GM21447 (cell line): ENCODE results near the gene PLCXD1.
"Not testable (repeated sequence)": the region's sequence is repeated elsewhere in the genome, so short reads cannot be mapped to it uniquely, and the experiment has no call there.

Experiments
- ATAC-seq: cut with Tn5 transposase; IDR thresholded peaks from one replicate; pipeline ENCODE4 v1.9.1; 2021; ENCODE audit not compliant: unreplicated experiment

Gene PLCXD1

DNA sequence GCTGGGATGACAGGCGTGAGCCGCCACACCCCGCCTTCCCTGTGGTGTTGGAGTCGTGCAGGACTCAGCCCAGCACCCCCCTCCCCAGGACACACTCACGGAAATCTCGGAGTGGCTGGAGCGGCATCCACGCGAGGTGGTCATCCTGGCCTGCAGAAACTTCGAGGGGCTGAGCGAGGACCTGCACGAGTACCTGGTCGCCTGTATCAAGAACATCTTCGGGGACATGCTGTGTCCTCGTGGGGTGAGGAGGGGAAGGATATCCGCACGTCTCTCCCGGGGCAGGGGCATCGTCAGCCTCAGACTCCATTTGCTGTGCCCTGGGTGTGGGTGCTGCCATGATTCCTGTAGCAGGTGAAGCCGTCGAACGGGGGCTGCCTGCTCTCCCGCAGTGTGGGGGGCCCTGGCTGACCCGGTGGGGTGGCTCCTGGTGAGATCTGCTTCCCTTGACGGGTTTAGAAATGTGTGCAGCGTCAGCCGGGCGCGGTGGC is 10.3 kb downstream of the PLCXD1 start:
- no peak for ATAC-seq

DNA sequence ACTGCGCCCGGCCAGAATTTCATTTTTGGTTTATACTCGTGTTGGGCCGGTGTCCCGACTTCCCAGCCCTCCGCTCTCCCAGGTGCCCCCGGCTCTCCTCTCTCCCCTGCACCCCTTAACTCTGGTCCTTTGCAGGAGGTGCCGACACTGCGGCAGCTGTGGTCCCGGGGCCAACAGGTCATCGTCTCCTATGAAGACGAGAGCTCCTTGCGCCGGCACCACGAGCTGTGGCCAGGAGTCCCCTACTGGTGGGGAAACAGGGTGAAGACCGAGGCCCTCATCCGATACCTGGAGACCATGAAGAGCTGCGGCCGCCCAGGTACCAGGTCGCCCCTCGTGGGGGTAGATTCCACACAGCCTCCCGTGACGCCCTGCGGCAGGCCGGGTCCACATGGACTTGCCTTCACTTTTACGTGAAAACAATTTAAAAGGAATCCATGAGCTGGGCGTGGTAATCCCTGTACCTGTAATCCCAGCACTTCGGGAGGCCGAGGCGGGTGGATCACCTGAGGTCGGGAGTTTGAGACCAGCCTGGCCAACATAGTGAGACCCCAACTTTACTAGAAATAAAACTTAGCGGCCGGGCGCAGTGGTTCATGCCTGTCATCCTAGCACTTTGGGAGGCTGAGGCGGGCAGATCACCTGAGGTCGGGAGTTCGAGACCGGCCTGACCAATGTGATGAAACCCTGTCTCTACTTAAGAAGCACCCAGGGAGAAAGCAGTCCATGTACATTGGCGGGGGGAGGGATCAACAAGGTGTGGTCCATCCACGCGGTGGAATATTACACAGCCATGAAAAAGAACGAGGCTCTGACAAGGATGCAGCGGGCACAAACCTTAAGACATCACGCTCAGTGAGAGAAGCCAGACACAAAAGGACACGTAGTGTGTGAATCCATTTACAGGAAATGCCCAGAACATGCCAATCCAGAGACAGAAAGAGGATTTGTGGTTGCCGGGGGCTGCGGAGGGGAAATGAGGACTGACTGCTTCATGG is 12.0 kb downstream of the PLCXD1 start:
- ATAC-seq = no peak

DNA sequence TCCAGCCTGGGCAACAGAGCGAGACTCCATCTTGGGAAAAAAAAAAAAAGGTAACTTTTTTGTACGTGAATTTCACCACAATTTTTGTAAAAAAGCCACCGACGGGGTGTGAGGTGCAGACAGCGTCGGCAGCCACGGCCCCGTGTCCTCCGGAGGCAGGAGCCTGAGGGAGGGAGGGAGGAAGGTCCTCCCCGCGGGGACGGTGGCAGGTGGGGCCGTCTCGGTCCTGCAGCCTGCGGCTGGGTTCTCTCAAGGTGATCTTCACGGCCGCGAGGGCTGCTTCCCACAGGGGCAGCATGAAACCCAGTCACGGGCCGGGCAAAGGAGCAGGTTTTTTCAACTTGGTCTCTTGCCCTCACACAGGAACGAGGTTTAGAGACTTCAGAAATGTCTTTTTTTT is 14.0 kb downstream of the PLCXD1 start:
- ATAC-seq = no peak

DNA sequence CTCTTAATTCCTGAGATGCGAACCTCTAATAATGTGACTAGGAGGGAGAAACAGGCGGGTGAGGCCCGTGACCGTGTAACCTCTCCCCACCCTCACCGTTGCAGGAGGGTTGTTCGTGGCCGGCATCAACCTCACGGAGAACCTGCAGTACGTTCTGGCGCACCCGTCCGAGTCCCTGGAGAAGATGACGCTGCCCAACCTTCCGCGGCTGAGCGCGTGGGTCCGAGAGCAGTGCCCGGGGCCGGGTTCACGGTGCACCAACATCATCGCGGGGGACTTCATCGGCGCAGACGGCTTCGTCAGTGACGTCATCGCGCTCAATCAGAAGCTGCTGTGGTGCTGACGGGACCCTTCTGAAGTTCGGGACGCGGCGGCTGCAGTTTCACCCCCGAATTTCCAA is 17.8 kb downstream of the PLCXD1 start:
- no peak for ATAC-seq

DNA sequence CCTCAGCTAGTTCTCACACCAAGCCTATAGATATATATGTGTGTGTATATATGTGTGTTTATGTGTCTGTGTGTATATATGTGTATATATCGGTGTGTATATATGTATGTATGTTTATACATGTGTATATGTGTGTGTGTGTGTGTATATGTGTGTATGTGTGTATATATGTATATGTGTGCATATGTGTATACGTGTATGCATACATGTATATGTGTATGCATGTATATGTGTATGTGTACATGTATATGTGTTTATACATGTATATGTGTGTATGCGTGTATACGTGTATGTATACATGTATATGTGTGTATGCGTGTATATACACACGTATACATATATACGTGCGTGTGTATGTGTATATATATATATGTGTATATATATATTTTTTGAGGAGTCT is 19.2 kb downstream of the PLCXD1 start:
- ATAC-seq = no peak

DNA sequence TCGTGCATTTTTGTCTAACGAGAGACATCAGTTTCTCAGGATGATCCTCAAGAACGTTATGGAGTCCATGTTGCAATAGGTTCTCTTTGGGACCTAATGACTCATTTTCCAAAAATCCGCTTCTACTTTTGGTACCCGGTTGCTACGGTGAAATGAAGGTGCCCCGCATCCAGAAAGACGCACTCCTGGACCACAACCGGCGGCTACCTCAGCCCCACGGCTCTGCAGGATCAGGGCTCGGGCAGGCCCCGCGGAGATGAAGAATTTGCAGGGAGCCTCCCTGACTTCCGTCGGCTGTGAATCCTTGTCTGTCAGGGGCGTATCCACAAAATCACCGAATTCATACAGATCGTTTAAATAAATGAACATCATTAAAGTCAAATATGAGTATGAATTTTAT is 21.8 kb downstream of the PLCXD1 start:
- ATAC-seq = no peak

DNA sequence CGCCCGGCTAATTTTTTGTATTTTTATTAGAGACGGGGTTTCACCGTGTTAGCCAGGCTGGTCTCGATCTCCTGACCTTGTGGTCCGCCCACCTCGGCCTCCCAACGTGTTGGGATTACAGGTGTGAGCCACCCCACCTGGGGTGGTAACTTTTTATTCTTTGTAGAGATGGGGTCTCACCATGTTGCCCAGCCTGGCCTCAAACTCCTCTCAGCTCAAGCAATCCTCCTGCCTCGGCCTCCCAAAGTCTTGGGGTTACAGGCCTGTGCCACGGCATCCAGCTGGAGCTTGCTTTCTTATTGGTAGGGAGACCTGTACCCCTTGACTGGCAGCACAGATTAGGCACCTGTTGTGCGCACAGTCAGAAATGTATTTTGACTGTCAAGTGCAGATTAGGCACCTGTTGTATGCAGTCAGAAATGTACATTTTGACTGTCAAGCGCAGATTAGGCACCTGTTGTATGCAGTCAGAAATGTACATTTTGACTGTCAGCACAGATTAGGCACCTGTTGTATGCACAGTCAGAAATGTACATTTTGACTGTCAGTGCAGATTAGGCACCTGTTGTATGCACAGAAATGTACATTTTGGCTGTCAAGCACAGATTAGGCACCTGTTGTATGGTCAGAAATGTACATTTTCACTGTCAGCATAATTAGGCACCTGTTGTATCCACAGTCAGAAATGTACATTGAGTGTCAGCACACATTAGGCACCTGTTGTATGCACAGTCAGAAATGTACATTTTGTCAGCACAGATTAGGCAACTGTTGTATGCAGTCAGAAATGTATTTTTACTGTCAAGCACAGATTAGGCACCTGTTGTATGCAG is 24.8 kb downstream of the PLCXD1 start:
- ATAC-seq = not testable (repeated sequence)

DNA sequence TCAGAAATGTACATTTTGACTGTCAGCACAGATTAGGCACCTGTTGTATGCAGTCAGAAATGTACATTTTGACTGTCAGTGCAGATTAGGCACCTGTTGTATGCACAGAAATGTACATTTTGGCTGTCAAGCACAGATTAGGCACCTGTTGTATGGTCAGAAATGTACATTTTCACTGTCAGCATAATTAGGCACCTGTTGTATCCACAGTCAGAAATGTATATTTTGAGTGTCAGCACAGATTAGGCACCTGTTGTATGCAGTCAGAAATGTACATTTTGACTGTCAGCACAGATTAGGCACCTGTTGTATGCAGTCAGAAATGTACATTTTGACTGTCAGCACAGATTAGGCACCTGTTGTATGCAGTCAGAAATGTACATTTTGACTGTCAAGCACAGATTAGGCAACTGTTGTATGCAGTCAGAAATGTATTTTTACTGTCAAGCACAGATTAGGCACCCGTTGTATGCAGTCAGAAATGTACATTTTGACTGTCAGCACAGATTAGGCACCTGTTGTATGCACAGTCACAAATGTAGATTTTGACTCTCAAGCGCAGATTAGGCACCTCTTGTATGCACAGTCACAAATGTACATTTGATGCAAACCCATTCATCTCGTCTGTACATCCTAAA is 25.6 kb downstream of the PLCXD1 start:
- not testable (repeated sequence) for ATAC-seq

DNA sequence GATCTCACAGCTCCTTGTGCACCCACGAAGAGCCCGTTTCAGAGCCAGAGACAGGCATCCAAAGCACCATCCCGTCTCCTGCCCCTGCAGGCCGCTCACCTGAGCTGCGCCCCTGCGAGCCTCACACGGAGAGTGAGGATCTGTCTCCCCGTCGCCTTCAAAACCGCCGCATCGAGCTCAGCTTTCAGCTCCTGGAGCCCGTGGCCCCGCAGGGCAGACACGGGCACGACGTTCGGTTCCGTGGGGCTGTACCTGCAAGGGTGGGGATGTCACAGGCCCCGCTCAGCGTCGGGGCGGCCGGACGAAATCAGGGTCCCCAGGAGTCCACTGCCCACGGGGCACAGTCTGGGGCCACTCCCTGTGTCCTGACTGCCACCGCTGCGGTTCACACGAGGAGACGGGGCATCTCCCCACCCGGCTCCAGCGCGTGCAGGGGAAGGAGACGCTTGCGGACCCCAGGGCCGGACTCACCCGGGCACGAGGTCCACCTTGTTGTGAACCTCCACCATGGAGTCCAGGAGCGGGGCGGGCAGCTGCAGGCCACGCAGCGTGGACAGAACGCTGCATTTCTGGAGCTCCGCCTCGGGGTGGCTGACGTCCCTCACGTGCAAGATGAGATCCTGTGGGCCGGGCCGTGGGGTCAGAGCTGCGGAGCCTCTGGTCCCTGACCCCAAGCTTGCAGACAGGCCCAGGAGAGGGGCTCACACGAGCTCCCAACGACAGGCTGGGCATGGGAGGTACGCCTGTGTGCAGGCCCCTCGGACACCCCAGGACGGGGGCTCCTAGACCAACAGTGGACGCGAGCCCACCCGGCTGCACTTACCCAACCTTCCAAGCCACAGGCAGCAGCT is 26.3 kb downstream of the PLCXD1 start:
- no peak for ATAC-seq

DNA sequence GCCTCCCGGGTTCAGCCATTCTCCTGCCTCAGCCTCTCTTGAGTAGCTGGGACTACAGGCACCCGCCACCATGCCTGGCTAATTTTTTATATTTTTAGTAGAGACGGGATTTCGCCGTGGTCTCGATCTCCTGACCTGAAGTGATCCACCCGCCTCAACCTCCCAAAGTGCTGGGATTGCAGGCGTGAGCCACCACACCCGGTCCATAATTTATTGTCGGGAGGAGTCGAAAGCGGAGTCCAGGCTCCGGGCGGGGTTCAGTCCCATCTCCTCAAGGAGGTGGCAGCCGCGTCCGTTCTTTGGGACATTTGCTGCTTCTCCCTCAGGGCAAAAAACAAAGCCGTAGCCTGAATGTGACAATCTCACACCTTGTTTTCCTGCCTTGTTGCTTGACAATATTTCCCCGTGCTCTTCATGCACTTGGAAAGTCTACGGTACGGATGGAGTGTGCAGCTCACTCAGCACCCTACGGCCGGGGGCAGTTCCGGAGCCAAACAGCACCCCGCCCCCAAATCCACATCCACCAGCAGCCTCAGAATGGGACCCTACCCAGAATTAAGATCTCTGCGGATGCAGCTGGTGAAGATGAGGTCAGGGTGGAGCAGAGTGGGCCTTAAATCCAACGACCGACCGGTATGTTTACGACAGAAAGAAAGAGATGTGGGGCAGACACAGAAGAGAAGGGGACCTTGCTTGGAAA is 27.8 kb downstream of the PLCXD1 start:
- no peak for ATAC-seq

DNA sequence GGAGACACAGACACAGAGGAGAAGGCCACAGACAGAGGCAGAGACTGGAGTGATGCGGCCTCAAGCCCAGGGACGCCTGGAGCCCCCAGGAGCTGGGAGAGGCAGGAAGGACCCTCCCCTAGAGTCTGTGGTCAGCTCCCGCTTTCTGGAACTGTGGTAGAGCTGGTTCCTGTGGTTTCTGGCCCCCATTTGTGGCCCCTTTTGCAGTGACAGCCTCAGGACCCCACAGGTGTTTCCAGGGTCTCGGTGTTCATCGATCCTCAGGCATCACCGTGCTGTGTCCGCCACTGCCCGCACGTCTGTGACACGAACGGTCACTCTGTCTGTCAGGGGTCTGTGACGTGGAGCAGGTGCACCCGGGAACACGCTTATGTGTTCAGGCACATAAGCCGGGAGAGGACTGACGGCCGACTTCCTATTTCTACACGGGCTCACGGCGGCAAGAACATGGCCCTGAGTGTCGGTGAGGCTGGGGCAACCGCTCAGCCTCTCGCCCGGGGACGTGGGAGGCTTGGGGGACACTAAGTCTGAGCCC is 29.5 kb downstream of the PLCXD1 start:
- ATAC-seq = no peak

DNA sequence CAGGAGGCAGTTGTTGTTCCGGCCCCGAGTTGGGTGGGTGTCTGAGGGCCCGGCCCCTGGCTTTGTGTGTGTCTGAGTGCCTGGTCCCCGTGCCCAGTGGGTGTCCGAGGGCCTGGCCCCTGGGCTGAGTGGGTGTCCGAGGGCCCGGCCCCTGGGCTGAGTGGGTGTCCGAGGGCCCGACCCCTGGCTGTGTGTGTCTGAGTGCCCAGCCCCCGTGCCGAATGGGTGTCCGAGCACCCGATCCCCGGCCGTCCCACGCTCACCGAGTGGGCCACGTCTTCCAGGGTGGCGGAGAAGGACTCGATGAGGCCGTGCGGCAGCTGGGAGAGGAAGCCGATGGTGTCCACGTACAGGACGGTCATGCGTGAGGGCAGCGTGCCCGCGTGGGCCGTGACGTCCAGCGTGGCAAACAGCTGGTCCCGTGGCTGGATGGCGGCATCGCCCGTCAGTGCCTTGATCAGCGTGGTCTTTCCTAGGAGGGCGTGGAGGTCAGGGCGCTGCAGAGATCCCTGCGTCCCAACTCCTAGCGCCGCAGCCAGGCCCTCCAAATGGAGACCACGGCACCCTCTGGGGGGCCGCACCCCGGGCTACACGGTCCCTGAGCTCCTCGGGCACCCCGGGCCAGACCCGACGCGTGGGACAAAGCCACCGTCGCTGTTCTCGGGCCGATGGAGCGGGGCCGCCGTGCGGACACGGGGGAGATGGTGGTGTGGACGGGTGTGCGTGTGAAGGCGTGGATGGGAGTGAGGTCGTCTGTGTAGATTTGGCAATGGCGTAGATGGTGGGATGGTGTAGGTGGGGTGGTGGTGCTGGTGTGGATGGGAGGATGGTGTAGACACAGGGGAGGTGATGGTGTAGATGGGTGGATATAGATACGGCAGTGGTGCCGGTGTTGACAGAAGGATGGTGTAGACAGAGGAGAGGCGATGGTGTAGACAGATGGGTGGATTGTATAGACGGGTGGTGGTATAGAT is 30.3 kb downstream of the PLCXD1 start:
- no peak for ATAC-seq

DNA sequence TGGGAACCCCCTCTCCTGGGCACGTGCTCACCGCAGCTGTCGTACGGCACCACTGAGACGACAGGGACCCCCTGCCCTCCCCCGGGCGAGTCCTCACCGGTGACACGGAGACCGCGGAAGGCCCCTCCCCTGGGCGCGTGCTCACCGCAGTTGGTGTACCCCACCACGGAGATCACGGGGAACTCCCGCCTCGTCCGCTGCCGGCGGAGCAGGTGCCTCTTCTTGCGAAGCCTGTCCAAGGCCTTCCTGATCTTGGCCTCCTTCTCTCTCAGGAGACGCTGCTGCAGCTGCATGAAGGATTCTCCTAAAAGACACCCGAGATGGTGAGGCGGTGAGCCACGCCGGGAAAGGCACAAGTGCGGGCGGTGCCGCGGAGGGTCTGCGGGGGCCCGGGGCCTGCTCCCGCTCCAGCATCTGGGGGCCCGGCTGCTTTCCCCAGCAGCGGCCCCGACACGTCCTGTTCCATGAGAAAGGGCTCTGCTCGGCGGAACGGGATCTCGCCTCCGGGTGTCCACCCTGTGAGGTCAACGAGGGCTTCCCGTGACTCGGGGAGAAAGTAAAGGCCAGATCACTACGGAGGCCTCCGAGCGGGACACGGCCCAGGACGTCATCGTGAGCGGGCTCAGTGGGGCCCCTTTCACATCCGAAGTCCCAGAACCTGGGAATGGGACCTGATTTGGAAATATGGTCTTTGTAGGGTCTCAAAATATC is 31.6 kb downstream of the PLCXD1 start:
- ATAC-seq = no peak

DNA sequence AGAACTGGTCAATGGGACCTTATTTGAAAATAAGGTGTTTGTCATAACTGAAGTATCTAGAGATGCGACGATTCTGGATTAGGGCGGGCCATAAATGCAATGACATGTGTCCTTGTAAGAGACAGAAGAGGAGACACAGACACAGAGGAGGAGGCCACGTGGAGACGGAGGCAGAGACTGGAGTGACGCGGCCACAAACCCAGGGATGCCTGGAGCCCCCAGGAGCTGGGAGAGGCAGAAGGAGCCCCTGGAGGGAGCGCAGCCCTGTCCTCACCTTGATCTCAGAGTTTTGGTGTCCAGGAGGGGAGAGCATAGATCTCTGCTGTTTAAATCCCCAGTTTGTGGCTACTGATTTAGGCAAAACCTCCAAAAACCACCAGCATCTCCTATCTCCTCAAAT is 32.4 kb downstream of the PLCXD1 start:
- no peak for ATAC-seq

DNA sequence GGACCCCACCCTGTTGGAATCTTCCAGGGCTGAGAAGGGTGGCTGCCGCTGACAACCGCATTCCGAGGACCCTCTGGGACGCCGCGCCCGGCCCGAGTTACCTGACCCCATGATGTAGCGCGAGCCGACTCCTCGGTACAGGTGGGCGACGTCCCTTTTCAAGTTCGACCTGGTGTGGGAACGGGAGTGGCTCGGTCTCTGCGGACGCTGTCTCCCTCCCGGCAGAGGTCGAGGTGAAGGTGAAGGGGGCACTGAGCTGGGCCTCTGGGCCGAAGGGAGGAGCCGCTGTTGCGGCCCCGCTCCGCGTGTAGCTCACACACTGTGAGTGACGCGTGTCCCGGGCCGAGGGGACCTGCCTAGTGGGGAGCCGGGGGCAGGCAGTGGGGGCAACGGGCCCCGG is 32.9 kb downstream of the PLCXD1 start:
- no peak for ATAC-seq

DNA sequence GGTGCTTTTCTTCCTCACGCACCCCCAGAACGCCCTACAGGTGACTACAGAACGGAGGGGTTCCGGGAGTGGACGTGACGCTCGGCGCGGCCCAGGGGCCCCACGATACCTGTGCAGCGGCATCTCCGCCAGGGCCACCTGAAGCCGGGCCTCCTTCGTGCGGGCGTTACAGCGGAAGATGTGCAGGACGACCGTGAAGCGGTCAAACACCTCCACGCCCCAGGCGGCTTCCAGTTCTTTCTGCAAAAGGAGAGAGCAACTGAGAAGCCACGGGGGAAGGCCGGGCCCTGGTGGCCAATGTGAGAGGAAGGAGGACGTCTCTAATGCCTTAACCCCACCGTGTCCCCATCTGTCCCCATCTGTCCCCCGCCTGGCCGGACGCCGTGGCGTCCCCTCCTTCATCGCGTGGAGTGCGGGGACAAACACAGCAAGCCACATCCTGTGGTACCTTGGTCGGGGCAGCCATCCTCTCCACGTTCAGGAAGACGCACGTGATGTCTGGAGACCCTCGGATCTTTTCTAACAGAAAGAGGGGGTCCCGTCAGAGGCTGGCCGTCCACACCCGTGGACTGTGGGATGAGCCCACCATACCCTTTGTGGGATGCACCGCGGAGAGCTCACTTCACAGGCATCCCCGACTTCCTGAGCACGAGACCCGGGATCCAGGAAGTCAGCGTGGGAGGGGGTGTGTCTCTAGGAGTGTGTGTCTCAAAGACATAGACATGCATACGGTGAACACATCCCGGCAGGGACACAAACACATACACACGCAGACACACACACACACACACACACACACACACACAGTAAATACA is 33.8 kb downstream of the PLCXD1 start:
- ATAC-seq = no peak
